CD4-positive, alpha-beta T cell treated with Interferon gamma for 1 hour (primary cell): Measurements from ENCODE around the gene NEK9.
"Not testable (repeated sequence)": the region's sequence is repeated elsewhere in the genome, so short reads cannot be mapped to it uniquely, and the experiment has no call there.

Source experiments
- DNase-seq: peaks from one replicate; pipeline ENCODE4 v3.0.0-alpha.2; 2020

Gene NEK9

DNA sequence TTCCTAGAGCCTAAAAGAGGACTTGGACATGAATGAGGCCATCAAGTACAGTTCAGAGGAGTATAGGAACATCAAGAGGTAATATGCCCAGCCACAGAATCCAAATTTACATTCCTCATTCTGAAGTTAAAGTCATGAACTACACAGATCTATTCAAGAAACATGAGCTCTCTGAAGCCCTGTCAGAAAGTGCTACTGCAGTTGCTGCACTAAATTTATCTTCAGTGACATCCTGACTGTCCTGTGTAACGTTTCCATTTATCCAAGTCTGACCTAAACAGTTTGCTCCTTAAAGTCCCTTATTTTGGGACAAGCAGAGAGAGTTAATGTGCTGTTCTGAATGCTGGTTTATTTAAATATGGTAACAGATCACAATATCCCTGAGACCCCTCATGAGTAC, 28.2 kb downstream of the NEK9 start:
- no peak for DNase-seq

GRCh38 chr14:75098212-75098611, 28.6 kb downstream of the NEK9 start:
- DNase-seq: no peak

GRCh38 chr14:75096959-75097358, 29.9 kb downstream of the NEK9 start:
- no peak for DNase-seq

DNA sequence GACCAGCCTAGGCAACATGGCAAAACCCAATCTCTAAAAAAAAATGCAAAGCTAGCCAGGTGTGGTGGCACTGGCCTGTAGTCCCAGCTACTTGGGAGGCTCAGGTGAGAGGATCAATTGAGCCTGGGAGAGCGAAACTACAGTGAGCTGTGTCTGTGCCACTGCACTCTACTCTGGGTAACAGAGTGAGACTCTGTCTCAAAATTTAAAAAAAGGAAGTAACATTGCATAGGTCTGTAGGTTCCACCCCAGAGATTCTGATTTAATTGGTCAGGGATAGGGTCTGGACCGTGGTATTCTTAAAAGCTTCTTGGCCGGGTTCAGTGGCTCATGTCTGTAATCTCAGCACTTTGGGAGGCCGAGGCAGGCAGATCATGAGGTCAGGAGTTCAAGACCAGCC, 31.2 kb downstream of the NEK9 start:
- DNase-seq: no peak

DNA sequence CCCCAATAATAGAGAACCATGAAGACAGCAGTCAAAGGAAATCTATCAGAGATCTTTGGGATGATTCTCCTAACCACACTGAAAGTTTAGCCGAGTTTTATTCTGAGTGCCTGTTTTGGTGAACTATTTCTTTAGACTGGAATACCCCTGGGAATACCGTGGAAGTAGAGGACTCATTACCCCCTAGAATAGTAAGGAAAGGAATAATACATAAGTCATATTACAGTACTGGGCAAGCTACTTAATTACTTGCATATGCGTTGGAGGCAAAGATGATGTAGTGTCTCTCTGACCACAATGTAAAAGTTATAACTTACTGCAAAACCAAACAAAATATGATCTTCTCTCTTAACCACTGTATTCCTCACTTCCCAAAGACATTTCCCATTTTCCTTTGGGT, 32.0 kb downstream of the NEK9 start:
- no peak for DNase-seq

DNA sequence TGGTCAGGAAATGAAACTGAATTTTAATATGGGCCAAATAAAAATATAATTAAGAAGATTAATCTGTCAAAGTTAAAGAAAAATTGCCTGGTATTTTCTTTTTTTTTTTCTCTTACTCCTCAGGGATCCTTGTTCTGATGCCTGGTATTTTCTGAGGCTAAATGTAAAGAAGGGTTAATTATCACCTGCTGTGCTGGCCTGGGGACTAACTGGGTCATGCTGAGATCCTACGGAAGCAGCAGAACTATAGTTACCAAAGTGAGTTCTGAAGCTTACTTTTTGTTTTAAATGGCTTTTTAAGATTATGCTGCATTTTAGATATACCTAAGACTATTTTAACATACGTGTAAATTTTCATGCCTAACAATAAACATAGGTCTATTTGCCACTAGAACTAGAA, 34.1 kb downstream of the NEK9 start:
- no peak for DNase-seq

DNA sequence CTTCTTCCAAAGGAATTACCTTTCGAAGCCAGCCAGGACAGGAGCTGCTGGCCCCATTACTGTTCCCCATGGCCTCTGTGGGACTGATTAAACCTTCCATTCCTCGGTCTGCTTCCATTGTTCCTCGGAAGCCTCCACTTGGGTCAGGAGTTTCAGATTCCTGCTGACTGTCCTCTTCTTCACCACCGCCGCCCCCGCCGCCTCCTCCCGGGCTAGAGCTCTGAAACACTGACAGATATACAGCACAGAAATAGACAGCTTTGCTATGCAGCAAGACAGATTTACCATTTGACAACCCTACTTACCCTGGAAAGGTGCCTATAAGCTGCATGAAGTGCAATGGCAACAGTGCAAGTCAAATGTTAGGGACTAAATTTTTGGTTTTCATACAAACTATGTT, 35.6 kb downstream of the NEK9 start:
- DNase-seq: no peak

DNA sequence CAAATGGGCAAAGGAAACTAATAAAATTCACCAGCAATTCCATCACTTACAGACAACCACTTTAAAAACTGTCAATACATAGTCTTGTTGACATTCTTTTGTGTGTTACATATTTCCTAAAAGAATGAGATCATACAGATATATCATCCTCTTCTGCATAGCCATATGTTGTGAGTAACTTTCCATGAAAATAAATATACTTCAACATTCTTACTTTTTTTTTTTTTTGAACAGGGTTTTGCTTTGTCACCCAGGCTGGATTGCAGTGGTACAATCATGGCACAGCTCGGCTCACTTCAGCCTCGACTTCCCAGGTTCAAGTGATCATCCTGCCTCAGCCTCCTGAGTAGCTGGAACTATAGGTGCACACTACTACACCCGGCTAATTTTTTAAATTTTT, 36.5 kb downstream of the NEK9 start:
- DNase-seq: no peak

DNA sequence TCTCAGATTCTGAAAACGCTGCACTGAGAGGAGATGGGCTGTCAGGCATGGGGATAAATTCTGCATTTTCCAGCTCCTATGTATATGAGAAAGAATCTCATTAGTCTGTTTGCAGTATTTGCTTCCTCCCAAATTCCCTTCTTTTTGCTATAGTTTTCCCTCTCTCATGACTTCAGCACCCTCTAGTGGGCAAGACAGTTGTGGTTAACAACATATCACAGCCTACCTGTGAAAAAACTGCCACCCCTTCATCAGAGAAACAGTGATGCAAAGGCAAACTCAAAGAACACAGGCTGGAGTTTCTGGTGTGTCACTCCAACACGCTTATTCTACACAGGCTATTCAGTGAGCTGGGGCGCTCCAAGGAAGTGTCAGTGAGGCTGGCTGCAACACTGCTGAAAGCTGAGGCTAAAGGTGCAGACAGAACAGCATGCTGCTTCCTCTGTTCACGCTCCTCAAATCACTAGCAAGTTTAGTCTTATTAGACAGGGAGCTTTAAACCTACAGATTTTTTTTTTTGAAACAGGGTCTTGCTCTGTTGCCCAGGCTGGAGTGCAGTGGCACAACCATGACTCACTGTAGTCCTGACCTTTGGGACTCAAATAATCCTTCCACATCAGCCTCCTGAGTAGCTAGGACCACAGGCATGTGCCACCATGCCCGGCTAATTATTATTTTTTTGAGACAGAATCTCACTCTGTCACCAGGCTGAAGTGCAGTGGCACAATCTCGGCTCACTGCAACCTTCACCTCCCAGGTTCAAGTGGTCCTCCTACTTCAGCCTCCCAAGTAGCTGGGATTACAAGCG, 38.1 kb downstream of the NEK9 start:
- no peak for DNase-seq

- no peak for DNase-seq
Measured at GRCh38 chr14:75088153-75088552, 38.7 kb downstream of the NEK9 start.

DNA sequence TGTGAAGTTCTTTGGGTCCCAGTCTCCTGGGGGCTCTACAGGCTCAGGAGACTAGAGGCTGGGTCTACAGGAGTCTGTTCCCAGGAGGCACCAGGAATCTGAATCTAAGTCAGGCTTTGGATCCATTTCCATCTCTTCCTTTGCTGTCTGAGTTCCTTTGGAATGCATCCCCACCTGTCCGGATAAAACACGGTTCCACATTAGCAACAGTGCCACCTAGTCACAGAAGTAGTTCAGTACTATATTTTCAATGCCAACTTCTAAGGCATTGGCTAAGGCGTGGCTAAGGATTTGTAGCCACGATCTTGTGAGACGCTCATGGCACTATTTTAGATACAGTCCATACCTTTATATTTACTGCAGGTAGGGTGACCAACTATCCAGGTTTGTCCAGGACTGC, 42.3 kb downstream of the NEK9 start:
- DNase-seq: no peak

GRCh38 chr14:75083271-75083670, 43.6 kb downstream of the NEK9 start:
- DNase-seq: no peak

- DNase-seq: no peak
Measured at GRCh38 chr14:75081660-75082229, 45.1 kb downstream of the NEK9 start.

GRCh38 chr14:75079521-75079920, 47.3 kb downstream of the NEK9 start:
- no peak for DNase-seq

GRCh38 chr14:75077794-75078193, 49.1 kb downstream of the NEK9 start:
- DNase-seq: no peak

GRCh38 chr14:75070383-75070782, 56.5 kb downstream of the NEK9 start:
- no peak for DNase-seq

DNA sequence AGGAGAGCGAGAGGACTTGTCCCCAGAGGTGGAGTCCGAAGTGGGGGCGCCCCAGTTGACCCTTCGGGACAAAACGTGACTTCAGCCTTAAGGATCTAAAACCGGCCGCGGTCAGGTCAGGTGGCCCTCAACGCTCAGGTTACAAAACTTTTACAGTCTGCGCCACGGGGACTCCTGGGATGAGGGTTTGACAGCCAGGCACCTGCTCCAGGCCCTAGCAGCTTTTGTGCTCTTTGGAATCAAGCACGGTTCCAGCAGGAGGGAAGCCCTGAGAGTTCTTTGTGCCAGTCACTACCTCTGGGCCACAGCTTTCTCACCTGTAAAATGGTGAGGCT, 57.1 kb downstream of the NEK9 start:
- DNase-seq: no peak

DNA sequence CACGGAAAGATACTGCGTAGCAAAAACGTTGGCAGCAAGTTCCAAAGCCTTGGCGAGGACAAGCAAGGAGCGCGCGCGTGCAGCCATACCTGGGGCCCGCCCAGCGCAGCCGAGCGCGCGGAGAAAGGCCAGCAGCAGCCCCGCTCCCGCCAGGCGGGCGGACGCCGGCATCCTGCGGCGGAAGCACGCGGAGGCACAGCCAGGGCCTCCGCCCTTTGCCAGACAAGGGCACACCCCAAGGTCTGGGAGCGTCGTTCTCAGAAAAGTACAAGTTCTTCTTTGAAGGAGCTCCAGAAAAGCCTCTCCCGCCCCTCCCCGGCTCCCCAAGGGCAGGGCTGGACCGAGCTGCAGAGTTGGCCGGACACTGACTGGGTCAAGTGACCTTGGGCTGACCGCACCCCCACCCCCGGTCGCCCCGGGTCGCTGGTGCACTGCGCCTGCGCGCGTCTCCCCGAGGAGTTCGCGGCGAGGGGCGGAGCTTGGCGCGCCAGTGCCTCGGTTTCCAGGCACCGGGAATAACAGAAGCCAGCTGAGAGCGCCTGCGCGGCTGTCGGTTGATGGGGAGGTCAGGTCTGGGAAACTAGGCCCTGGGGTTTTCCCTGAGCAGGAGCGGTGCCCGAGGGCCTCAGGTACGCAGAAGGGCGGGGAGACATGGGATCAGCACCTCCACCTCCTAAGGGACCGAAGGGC, 57.6 kb downstream of the NEK9 start, which contains the start of gene ZC2HC1C:
ZC2HC1C (plus strand) TSS at position 521 of the 690 bp plus-strand sequence. CDS start 933 bp downstream, outside the sequence.
- peak; percentile 54 for DNase-seq

- no peak for DNase-seq
Measured at GRCh38 chr14:75068294-75069120, 58.3 kb downstream of the NEK9 start.

DNA sequence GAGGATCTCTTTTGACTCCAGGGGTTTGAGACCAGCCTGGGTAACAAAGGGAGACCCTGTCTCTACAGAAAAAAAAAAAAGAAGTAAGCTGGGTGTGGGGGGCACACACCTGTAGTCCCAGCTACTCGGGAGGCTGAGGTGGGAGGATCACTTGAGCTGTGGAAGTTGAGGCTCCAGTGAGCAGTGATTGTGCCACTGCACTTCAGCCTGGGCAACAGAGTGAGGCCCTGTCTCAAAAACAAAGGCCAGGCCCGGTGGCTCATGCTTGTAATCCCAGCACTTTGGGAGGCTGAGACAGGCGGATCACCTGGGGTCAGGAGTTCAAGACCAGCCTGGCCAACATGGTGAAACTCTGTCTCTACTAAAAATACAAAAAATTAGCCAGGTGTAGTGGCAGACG, 59.1 kb downstream of the NEK9 start:
- DNase-seq: not testable (repeated sequence)

DNA sequence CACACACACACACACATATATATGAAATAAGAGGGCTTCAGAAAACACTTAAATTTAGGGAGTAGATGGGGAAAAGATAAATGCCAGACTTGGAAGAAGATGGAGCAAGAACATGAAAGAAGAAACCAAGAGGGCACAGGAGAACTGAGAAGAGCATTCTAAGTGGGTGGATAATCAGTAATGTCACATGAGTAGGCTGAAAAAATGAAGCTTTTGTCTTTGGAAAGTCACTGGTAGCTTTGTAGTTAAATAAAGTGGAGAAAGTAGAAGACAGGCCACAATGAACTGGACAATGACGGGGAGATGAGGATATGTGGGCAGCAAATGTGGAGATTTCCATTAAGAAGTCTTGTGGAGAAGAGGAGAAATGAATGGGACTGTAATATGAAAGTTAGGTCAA, 59.6 kb downstream of the NEK9 start:
- DNase-seq: no peak

DNA sequence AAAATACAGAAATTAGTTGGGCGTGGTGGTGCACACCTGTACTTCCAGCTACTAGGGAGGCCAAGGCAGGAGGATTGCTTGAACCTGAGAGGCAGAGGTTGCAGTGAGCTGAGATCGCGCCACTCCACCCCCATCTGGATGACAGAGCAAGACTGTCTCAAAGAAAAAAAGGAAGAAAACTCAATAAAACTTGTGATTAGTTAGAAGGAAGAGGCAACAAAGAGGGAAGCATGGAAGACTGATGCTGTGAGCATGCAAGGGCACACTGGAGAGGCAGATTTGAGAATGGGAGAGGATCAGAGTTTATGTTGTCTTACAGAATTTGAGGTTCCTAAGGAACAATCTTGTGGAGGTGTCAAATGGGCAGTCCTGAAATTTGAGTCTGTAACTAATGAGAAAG, 60.2 kb downstream of the NEK9 start:
- DNase-seq: no peak

GRCh38 chr14:75064205-75064567, 62.7 kb downstream of the NEK9 start:
- DNase-seq: no peak
